Measurements from ENCODE around the gene SEC61G.
A peak's percentile ranks its signal among the peaks of the same experiment; 100 is the strongest.

The SEC61G gene

DNA sequence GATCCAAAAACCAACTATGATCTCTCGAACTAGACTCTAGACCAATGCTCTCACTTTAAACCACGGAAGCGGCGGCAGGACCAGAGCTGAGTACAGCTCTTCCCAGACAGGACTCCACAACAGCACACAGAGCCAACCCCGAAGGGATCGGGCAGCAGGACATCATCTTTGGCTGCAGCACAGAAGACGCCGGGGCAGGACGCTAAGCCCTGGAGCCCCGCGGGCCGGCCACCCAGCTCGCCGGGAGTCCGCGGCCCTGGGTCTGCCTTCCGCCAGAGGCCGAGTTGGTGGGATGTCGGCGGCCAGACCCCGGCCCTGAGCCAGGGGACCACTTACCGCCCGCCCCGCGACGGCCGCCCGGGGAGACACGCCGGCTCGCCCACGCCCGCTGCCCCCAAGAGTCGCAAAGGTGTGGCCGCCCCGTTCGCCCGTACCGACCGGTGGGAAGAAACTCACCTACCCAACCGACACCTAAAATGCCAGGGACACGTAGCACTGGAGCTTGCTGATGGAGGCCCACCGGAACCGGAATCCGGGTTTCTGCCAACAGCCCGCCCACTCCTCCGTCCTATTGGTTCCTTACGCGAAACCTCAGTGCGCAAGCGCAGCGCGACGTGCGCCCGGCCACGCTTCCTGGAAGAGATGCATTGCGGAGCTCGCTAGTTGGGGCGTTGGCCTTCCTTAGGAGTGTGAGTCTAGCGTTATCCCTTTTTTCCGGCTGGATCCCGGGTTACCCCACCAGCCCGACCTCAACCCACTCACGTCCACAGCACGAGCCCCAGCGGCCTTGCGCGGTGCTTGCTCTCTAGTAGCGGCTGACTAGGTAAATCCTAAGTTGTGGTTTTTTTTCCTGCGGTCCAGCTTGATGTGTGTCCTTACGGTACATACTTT lies at the start of gene SEC61G:
Gene SEC61G (minus strand): TSS at position 510 of the 891 bp plus-strand sequence. CDS start 1,623 bp downstream, outside the sequence.
- no peaks in the 10 kb centered on the region for H3K27me3 ChIP-seq (ENCODE audit: insufficient read depth, low read length)
- H3K4me3 ChIP-seq (ENCODE audit: low read length), result peak within 1 kb of the TSS; percentile 88
- peak within 1 kb of the TSS; percentile 75 for H2AFZ ChIP-seq (ENCODE audit: low read depth, low read length)
- peaks cover 26% of the 10 kb centered on the region for H3K36me3 ChIP-seq (ENCODE audit: insufficient read depth, low read length)
- H3K4me1 ChIP-seq (ENCODE audit: insufficient read depth, low read length), result peaks cover 13% of the 10 kb centered on the region
- no peaks in the 10 kb centered on the region for H3K9me3 ChIP-seq (ENCODE audit: low read length)

DNA sequence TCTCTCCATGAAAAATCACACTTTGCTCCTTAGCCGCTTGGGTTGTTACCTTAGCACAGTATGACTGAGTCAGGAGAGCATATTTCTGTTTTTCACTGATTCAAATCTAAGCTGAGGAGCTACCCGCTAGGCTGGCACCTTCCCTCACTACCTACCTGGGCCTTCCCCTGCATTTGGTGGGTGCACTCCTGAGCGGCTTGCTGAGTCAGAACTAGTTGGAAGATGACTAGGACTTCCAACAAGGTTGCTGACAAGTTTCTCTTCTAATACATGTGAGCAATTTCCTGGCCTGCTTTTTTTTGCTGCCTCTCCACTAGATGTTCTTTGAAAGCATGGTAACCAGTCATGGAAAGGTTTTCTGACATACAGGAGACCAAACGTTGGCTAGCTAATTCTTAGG lies 43.8 kb upstream of the SEC61G start:
- Histone ChIP-seq H3K36me3 (ENCODE audit: insufficient read depth, low read length) (no peaks in the 10 kb centered on the region), H3K27me3 (ENCODE audit: insufficient read depth, low read length) (no peaks in the 10 kb centered on the region), H3K4me1 (ENCODE audit: insufficient read depth, low read length) (no peaks in the 10 kb centered on the region), H2AFZ (ENCODE audit: low read depth, low read length) (no peak overlapping the region), H3K4me3 (ENCODE audit: low read length) (no peak overlapping the region), H3K9me3 (ENCODE audit: low read length) (no peaks in the 10 kb centered on the region)

DNA sequence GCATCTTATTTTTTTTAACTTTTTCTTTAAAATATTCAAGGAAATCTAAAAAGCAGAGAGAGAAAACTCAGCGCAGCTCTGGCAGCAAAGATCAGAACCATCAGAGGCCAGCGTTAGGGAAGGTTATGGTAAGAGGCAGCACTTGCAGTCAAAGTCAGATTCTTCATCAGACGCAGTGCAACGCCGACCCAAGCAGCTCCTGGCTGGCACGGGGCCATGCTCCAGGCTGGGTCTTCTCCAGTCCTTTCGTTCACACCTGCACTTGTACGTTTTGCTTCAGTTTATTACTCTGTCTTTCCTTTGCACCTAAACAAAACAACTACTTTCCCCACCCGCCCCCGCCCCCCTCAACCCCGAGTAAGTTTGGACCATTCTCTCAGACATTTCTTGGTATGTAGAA lies 43.1 kb upstream of the SEC61G start:
- Histone ChIP-seq H3K4me1 (ENCODE audit: insufficient read depth, low read length) (no peaks in the 10 kb centered on the region), H3K9me3 (ENCODE audit: low read length) (no peaks in the 10 kb centered on the region), H2AFZ (ENCODE audit: low read depth, low read length) (no peak overlapping the region), H3K36me3 (ENCODE audit: insufficient read depth, low read length) (no peaks in the 10 kb centered on the region), H3K27me3 (ENCODE audit: insufficient read depth, low read length) (no peaks in the 10 kb centered on the region), H3K4me3 (ENCODE audit: low read length) (no peak overlapping the region)

DNA sequence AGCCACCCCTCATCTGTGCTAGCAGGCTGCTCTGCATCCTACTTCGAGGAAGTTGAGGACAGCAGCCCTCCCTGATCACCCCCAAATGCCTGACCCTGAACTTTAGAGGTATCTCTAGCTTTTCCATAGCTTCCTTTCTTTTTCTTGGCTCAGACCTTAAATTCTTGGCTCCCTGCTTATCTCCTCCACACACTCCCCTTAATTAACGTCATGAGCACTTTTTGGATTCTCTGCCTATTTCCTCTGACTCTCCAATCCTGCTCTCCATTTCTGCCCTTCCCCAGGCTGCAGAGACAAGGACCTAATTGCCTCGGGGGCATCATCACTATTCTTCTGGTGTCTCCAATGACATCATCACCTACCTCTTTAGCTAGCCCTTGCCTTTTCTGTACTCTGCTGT lies 40.8 kb upstream of the SEC61G start:
- H2AFZ ChIP-seq (ENCODE audit: low read depth, low read length), result no peak overlapping the region
- H3K9me3 ChIP-seq (ENCODE audit: low read length), result no peaks in the 10 kb centered on the region
- H3K4me3 ChIP-seq (ENCODE audit: low read length), result no peak overlapping the region
- no peaks in the 10 kb centered on the region for H3K4me1 ChIP-seq (ENCODE audit: insufficient read depth, low read length)
- no peaks in the 10 kb centered on the region for H3K27me3 ChIP-seq (ENCODE audit: insufficient read depth, low read length)
- H3K36me3 ChIP-seq (ENCODE audit: insufficient read depth, low read length), result no peaks in the 10 kb centered on the region

DNA sequence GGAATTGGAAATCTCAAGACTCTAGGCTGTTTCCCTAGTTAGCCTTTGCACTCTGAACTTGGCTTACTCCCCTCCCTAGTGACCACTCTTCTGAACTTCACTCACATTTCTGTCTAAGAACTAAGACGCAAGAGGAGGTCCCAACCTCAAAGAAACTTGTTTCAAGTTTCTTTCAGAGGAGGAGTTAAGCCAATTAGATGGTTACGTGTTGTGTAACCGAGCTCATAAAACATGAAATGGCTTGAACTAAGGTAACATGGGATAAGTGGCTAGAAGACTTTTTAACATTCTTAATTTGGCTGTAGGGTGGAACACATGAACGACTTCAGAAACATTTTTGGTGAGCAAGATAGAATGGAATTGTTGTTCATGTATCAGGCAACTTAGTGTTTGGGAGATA lies 39.5 kb upstream of the SEC61G start:
- H3K4me3 ChIP-seq (ENCODE audit: low read length), result no peak overlapping the region
- no peaks in the 10 kb centered on the region for H3K27me3 ChIP-seq (ENCODE audit: insufficient read depth, low read length)
- no peaks in the 10 kb centered on the region for H3K9me3 ChIP-seq (ENCODE audit: low read length)
- H3K4me1 ChIP-seq (ENCODE audit: insufficient read depth, low read length), result no peaks in the 10 kb centered on the region
- H2AFZ ChIP-seq (ENCODE audit: low read depth, low read length), result no peak overlapping the region
- H3K36me3 ChIP-seq (ENCODE audit: insufficient read depth, low read length), result no peaks in the 10 kb centered on the region

DNA sequence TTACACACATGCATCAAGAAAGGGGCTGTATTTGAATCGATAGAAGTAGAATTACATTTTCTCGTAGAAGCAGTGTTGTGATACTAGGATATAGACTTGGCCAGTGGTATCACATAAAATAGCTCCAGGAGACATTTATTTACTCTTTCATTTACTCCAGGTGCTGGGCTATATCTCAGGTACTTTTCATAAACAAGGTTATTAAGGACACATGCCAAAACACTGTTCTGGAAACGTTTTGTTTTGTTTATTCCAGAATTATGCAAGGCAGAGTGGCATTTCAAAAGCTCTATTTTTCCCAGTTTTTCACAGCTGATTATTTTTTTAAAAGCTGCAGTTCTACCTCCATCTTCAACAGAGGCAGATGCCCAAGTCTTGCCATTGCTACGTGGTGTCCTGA lies 37.8 kb upstream of the SEC61G start:
- Histone ChIP-seq H3K4me1 (ENCODE audit: insufficient read depth, low read length) (peaks cover under 1% of the 10 kb centered on the region), H3K36me3 (ENCODE audit: insufficient read depth, low read length) (no peaks in the 10 kb centered on the region), H2AFZ (ENCODE audit: low read depth, low read length) (no peak overlapping the region), H3K27me3 (ENCODE audit: insufficient read depth, low read length) (no peaks in the 10 kb centered on the region), H3K9me3 (ENCODE audit: low read length) (no peaks in the 10 kb centered on the region), H3K4me3 (ENCODE audit: low read length) (no peak overlapping the region)

DNA sequence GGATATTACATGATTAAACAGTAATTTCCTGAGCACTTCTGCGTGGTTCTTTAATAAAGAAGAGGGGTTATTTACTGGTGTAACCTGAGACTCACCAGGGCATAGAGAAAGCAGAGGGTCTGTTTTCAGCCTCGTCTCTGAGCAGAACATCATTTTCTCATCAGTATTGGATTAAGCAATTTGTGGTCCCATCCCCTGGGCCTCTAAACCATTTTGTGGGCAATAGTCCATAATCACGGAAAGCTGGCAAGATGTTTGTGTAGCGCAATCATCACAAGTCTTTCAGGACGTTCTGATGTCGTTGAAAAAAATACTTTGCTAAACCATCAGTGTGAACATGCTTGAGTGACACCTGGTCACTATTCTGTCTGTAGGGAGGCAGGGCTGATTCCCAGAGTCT lies 37.1 kb upstream of the SEC61G start:
- no peaks in the 10 kb centered on the region for H3K9me3 ChIP-seq (ENCODE audit: low read length)
- peaks cover 5% of the 10 kb centered on the region for H3K4me1 ChIP-seq (ENCODE audit: insufficient read depth, low read length)
- H2AFZ ChIP-seq (ENCODE audit: low read depth, low read length), result no peak overlapping the region
- no peaks in the 10 kb centered on the region for H3K27me3 ChIP-seq (ENCODE audit: insufficient read depth, low read length)
- H3K4me3 ChIP-seq (ENCODE audit: low read length), result no peak overlapping the region
- no peaks in the 10 kb centered on the region for H3K36me3 ChIP-seq (ENCODE audit: insufficient read depth, low read length)

DNA sequence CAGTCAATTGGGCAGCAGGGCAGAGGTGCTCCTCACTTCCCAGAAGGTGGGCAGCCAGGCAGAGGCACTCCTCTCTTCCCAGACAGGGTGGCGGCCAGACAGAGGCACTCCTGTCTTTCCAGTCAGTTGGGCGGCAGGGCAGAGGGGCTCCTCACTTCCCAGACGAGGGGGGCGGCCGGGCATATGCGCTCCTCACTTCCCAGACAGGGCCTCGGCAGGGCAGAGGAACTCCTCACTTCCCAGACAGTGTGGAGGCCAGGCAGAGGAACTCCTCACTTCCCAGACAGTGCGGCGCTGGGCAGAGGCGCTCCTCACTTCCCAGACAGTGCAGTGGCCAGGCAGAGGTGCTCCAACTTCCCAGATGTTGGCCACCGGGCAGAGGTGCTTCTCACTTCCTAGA lies 33.4 kb upstream of the SEC61G start:
- H3K4me3 ChIP-seq (ENCODE audit: low read length), result no peak overlapping the region
- H3K9me3 ChIP-seq (ENCODE audit: low read length), result no peaks in the 10 kb centered on the region
- H2AFZ ChIP-seq (ENCODE audit: low read depth, low read length), result no peak overlapping the region
- peaks cover 10% of the 10 kb centered on the region for H3K4me1 ChIP-seq (ENCODE audit: insufficient read depth, low read length)
- H3K27me3 ChIP-seq (ENCODE audit: insufficient read depth, low read length), result no peaks in the 10 kb centered on the region
- H3K36me3 ChIP-seq (ENCODE audit: insufficient read depth, low read length), result no peaks in the 10 kb centered on the region

DNA sequence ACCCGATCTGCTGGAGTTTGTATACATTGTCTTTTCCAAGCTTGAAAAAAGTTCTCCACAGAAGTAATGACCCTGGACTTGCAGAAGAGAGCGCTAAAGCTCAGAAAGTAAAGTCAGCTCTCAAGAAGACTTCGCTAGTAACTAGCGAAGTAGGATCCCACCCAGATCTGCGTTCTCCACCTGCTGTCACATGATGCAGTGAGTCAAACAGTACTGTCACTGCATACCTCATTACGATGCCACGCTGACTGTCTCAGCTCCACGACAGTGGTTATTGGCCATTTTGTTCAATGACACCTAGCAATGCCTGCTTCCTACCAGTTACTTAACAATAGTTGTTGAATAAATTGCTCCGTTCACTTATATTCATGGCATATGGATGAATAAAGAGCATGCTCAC lies 29.7 kb upstream of the SEC61G start:
- Histone ChIP-seq H3K36me3 (ENCODE audit: insufficient read depth, low read length) (no peaks in the 10 kb centered on the region), H3K27me3 (ENCODE audit: insufficient read depth, low read length) (no peaks in the 10 kb centered on the region), H2AFZ (ENCODE audit: low read depth, low read length) (no peak overlapping the region), H3K9me3 (ENCODE audit: low read length) (no peaks in the 10 kb centered on the region), H3K4me1 (ENCODE audit: insufficient read depth, low read length) (peaks cover 10% of the 10 kb centered on the region), H3K4me3 (ENCODE audit: low read length) (no peak overlapping the region)

DNA sequence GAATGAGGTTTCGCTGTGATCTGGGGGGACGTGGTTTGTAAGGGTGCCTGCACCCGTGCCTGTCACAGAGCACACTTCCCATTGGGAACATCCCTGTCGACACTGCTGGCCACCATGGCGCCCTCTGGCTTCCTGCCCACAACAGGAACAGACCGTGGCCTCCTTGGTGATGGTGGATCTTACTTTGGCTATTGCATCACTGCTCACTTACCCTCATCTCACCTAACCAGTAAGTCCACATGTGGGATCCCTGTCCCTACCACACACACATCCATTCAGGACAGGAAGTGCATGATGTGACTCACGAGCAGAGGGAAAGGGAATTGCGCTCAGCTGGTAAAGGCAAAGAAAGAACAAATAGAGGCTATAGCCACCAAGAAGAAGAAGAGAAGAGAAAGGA lies 26.2 kb upstream of the SEC61G start:
- Histone ChIP-seq H3K4me3 (ENCODE audit: low read length) (no peak overlapping the region), H2AFZ (ENCODE audit: low read depth, low read length) (no peak overlapping the region), H3K9me3 (ENCODE audit: low read length) (no peaks in the 10 kb centered on the region), H3K27me3 (ENCODE audit: insufficient read depth, low read length) (no peaks in the 10 kb centered on the region), H3K4me1 (ENCODE audit: insufficient read depth, low read length) (peaks cover 10% of the 10 kb centered on the region), H3K36me3 (ENCODE audit: insufficient read depth, low read length) (no peaks in the 10 kb centered on the region)

DNA sequence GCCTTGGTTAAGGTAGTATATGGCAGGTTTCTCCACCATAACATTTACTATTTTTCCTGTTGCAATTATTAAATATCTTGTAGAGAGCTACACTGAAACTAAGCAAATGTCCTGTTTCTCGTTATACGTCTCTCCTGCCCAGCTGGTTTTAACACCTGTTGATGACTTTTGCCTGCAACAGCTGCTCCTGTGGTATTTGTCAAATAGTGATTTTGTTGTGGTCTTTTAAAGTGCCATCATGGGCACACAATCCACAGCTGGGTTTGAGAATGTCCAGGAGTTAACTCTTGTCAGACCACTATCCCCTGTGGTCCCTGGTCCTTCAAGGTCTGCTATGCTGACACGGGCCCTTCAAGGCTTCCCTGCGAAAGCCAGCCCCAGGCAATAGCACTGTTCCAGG lies 24.9 kb upstream of the SEC61G start:
- Histone ChIP-seq H3K9me3 (ENCODE audit: low read length) (no peaks in the 10 kb centered on the region), H2AFZ (ENCODE audit: low read depth, low read length) (no peak overlapping the region), H3K36me3 (ENCODE audit: insufficient read depth, low read length) (no peaks in the 10 kb centered on the region), H3K4me3 (ENCODE audit: low read length) (no peak overlapping the region), H3K27me3 (ENCODE audit: insufficient read depth, low read length) (no peaks in the 10 kb centered on the region), H3K4me1 (ENCODE audit: insufficient read depth, low read length) (peaks cover 10% of the 10 kb centered on the region)

DNA sequence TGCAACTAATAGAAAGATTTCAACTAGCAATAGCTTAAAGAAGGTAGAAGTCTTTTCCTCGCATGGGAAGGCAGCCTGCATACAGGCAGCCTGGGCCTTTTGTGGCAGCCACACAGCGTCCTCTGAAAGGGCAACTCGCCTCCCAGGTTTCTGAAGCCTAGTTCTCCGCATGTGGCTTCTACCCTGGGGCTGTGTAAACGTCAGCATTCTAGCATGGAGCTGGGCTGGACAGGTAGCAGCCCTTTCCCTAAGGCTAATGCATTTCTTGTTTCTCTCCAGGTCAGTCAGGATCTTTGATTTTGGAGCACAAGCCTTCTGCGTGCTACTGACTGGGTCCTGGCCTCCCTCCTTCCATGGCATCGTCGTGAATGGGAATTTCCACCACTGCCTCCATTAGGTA lies 23.8 kb upstream of the SEC61G start:
- no peaks in the 10 kb centered on the region for H3K27me3 ChIP-seq (ENCODE audit: insufficient read depth, low read length)
- H3K36me3 ChIP-seq (ENCODE audit: insufficient read depth, low read length), result no peaks in the 10 kb centered on the region
- no peaks in the 10 kb centered on the region for H3K9me3 ChIP-seq (ENCODE audit: low read length)
- H3K4me1 ChIP-seq (ENCODE audit: insufficient read depth, low read length), result peaks cover 10% of the 10 kb centered on the region
- H3K4me3 ChIP-seq (ENCODE audit: low read length), result no peak overlapping the region
- no peak overlapping the region for H2AFZ ChIP-seq (ENCODE audit: low read depth, low read length)

DNA sequence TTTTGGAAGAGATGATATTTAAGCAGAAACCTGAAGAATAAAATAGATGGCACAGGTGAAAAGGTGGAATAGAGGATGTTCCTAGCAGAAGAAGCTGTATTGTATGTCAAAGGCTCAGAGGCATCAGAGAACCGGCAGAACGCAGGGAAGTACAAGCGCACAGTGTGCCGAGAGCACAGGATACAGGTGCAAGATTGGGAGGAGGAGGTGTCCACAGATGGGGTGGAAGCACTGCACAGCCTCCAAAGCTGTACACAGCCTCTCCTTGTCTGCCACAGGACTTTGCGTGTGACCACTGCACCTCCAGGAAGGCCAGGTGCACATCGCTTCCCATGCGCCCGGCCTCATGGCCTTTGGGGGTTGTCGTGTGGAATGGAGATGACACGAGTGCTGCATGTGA lies 23.3 kb upstream of the SEC61G start:
- Histone ChIP-seq H3K36me3 (ENCODE audit: insufficient read depth, low read length) (no peaks in the 10 kb centered on the region), H2AFZ (ENCODE audit: low read depth, low read length) (no peak overlapping the region), H3K4me3 (ENCODE audit: low read length) (no peak overlapping the region), H3K4me1 (ENCODE audit: insufficient read depth, low read length) (peaks cover 10% of the 10 kb centered on the region), H3K9me3 (ENCODE audit: low read length) (no peaks in the 10 kb centered on the region), H3K27me3 (ENCODE audit: insufficient read depth, low read length) (no peaks in the 10 kb centered on the region)

Data from neuron (in vitro differentiated cells).